ENCODE results near the gene TMEM51. TPM values are rescaled to one million over a fixed set of nuclear protein-coding genes. Genes with fewer than 3 reads are reported as not detected.

The TMEM51 gene
- total RNA-seq, 1 donor from 2014 or later: 4.7 TPM

- H3K27me3 ChIP-seq (ENCODE audit: control insufficient read depth in 3 of 3, insufficient read depth in 3 of 3, low read length in 3 of 3): peaks cover 0 to 2% (median 0%) of the 10 kb centered on the region in 3 donors
- no peaks in the 10 kb centered on the region for H3K9me3 ChIP-seq (ENCODE audit: control insufficient read depth in 3 of 3, low read length in 3 of 3)
- no peak overlapping the region for H3K4me3 ChIP-seq (ENCODE audit: low read length in 3 of 3)
- H3K27ac ChIP-seq (ENCODE audit: low read depth, low read length): no peak overlapping the region
- H3K36me3 ChIP-seq (ENCODE audit: control insufficient read depth in 3 of 3, insufficient read depth in 3 of 3, low read length in 3 of 3): no peaks in the 10 kb centered on the region
- H3K4me1 ChIP-seq (ENCODE audit: control insufficient read depth in 3 of 3, insufficient read depth in 3 of 3, low read length in 3 of 3): no peaks in the 10 kb centered on the region
- H3K9ac ChIP-seq (ENCODE audit: low read depth in 1 of 3, low read length in 3 of 3): no peak overlapping the region
Observed at GRCh38 chr1:15114884-15115283, 38.7 kb upstream of the TMEM51 start.

DNA sequence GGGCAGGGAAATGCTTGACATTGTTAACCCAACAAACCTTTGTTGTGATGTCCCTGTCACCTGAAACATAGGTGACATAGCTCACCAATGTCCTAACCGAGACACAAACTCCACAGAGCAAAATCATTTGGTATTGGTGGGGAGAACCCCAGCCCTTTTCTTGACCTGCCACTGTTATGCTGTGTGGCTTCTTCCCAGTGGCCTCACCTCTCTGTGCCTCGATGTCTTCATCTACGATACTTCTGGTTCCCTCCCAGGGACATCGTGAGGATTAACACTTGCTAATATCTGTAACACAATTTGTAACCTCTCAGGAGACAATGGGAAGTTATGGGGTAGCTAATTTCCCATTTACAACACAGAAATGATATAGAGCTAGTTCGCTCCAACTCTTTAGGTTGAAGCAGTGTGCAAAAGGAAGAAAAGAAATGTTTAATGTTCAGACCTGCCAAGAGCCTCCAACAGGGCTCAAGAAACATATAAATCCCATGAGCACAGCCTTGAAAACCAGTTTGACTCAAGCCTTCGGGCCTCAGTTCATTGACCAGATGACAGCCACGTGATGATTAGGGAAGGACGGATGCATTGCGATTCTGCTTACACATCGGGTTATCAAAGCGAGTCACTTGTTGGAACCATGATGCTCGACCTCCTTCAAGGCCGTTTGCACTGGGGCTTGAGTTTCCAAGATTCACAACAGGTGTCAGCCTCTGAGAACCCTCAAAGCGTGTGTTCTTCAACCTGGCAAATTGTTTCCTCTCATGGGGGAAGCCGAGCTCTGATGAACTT lies 37.8 kb upstream of the TMEM51 start:
- Histone ChIP-seq H3K9me3 (ENCODE audit: control insufficient read depth in 3 of 3, low read length in 3 of 3) (no peaks in the 10 kb centered on the region), H3K9ac (ENCODE audit: low read depth in 1 of 3, low read length in 3 of 3) (no peak overlapping the region), H3K27me3 (ENCODE audit: control insufficient read depth in 3 of 3, insufficient read depth in 3 of 3, low read length in 3 of 3) (peaks cover 0 to 2% (median 0%) of the 10 kb centered on the region in 3 donors), H3K4me3 (ENCODE audit: low read length in 3 of 3) (no peak overlapping the region), H3K27ac (ENCODE audit: low read depth, low read length) (no peak overlapping the region), H3K4me1 (ENCODE audit: control insufficient read depth in 3 of 3, insufficient read depth in 3 of 3, low read length in 3 of 3) (no peaks in the 10 kb centered on the region), H3K36me3 (ENCODE audit: control insufficient read depth in 3 of 3, insufficient read depth in 3 of 3, low read length in 3 of 3) (no peaks in the 10 kb centered on the region)

GRCh38 chr1:15116966-15117365 lies 36.6 kb upstream of the TMEM51 start:
- Histone ChIP-seq H3K9me3 (ENCODE audit: control insufficient read depth in 3 of 3, low read length in 3 of 3) (no peaks in the 10 kb centered on the region), H3K4me3 (ENCODE audit: low read length in 3 of 3) (no peak overlapping the region), H3K27me3 (ENCODE audit: control insufficient read depth in 3 of 3, insufficient read depth in 3 of 3, low read length in 3 of 3) (peaks cover 0 to 2% (median 0%) of the 10 kb centered on the region in 3 donors), H3K36me3 (ENCODE audit: control insufficient read depth in 3 of 3, insufficient read depth in 3 of 3, low read length in 3 of 3) (no peaks in the 10 kb centered on the region), H3K9ac (ENCODE audit: low read depth in 1 of 3, low read length in 3 of 3) (no peak overlapping the region), H3K27ac (ENCODE audit: low read depth, low read length) (no peak overlapping the region), H3K4me1 (ENCODE audit: control insufficient read depth in 3 of 3, insufficient read depth in 3 of 3, low read length in 3 of 3) (no peaks in the 10 kb centered on the region)

DNA sequence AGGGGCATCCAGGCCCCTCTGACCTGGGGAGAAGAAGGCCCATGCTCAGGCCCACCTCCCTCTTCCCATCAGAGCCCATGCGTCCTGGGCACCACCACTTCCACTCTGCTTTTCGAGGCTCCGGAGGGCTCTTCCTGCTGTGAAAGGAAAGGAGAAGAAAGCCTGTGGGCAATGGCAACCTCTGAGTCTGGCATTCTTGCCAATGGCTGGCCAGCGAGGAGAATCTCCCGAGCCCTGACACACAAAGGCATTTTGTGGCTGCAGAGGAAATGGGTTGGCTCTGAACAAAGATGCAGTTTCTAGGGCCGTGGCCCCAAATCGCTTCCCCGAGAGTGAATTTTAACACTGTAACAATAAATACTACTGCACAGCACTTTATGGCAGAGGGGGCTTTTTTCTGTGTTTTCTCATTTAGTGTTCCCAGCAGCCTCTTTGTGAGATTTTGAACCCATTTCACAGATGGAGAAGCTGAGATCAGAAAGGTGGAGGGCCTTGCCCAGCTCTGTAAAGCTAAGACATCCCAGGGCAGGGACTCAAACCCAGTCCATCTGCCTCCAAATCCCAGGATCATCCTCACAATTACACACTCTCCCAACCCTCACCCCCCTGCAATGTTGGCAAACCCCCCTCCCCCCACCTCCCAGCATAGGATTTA lies 35.7 kb upstream of the TMEM51 start:
- Histone ChIP-seq H3K36me3 (ENCODE audit: control insufficient read depth in 3 of 3, insufficient read depth in 3 of 3, low read length in 3 of 3) (no peaks in the 10 kb centered on the region), H3K27me3 (ENCODE audit: control insufficient read depth in 3 of 3, insufficient read depth in 3 of 3, low read length in 3 of 3) (peaks cover 0 to 2% (median 0%) of the 10 kb centered on the region in 3 donors), H3K27ac (ENCODE audit: low read depth, low read length) (no peak overlapping the region), H3K9me3 (ENCODE audit: control insufficient read depth in 3 of 3, low read length in 3 of 3) (no peaks in the 10 kb centered on the region), H3K4me1 (ENCODE audit: control insufficient read depth in 3 of 3, insufficient read depth in 3 of 3, low read length in 3 of 3) (no peaks in the 10 kb centered on the region), H3K9ac (ENCODE audit: low read depth in 1 of 3, low read length in 3 of 3) (no peak overlapping the region), H3K4me3 (ENCODE audit: low read length in 3 of 3) (no peak overlapping the region)

DNA sequence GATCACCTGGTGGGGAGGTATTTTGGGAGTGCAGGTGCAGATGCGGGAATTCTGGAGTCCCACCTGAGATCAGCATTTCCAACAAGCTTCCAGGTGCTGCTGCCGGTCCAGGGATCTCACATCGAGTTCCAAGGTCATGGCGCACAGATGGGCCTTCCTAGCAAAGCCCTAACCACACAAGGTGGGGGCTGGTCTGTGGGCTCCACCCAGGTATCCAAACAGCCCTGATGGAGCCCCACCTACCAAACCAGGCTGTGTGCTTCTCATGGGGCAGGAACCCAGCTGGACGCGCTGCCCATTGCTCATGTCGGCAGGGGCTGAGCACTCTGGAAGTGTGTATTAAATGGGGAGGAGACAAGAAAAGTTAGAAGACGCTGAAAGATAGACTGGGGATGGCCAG lies 35.0 kb upstream of the TMEM51 start:
- Histone ChIP-seq H3K9ac (ENCODE audit: low read depth in 1 of 3, low read length in 3 of 3) (no peak overlapping the region), H3K9me3 (ENCODE audit: control insufficient read depth in 3 of 3, low read length in 3 of 3) (no peaks in the 10 kb centered on the region), H3K4me3 (ENCODE audit: low read length in 3 of 3) (no peak overlapping the region), H3K27ac (ENCODE audit: low read depth, low read length) (no peak overlapping the region), H3K4me1 (ENCODE audit: control insufficient read depth in 3 of 3, insufficient read depth in 3 of 3, low read length in 3 of 3) (no peaks in the 10 kb centered on the region), H3K27me3 (ENCODE audit: control insufficient read depth in 3 of 3, insufficient read depth in 3 of 3, low read length in 3 of 3) (peaks cover 0 to 2% (median 0%) of the 10 kb centered on the region in 3 donors), H3K36me3 (ENCODE audit: control insufficient read depth in 3 of 3, insufficient read depth in 3 of 3, low read length in 3 of 3) (no peaks in the 10 kb centered on the region)

DNA sequence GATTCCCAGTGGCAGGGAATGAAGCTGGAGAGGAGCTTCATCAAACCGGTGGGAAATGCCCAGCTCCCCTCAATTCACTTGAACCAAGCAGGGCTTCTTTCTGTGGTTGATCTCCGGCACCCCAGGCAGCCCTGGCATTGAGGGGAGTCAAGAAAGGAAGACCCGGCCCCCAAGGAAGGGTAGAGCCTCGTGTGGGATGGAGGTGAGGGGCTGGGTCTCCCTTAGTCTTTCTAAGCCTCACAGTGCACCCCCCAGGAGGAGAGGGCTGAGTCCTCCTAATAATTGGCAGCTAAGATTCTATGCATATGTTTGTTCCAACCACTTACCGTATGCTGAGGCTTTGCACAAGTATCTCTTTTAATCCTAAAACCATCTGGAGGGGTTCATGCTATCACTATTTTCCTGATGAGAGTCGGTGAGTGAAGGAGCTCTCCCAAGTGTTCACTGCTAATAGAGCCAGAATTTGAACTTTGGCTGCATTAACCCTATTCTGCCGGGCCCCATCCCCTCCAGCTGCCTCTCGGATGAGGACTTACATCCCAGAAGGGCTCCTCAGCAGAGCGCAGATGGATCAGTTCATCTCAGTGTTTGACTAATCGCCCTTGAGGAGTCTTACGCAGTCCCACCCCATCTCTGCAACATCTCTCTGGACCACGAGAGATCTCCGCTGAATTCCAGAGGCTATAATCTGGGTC lies 33.1 kb upstream of the TMEM51 start:
- H3K4me1 ChIP-seq (ENCODE audit: control insufficient read depth in 3 of 3, insufficient read depth in 3 of 3, low read length in 3 of 3): no peaks in the 10 kb centered on the region

DNA sequence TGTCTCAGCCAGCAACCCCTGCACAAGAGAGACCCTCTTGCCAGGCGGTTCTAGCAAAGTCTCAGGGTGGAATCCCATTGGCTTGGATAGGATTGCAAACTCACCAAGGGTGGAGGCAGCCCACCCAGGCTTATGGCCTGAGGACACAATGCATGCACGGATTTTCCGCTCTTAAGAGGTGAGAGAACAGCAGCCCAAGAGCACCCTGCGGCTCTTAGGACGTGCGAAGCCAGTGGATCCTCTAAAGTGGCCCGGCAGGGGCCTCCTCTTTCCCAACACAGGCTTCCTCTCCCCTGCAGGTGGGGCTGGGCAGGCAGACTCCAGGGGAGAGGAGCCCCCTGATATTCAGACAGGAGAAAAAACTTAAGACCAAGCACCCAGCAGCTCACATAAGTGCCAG lies 31.2 kb upstream of the TMEM51 start:
- H3K9me3 ChIP-seq (ENCODE audit: control insufficient read depth in 3 of 3, low read length in 3 of 3): no peaks in the 10 kb centered on the region
- H3K4me3 ChIP-seq (ENCODE audit: low read length in 3 of 3): no peak overlapping the region
- H3K9ac ChIP-seq (ENCODE audit: low read depth in 1 of 3, low read length in 3 of 3): no peak overlapping the region
- H3K27ac ChIP-seq (ENCODE audit: low read depth, low read length): no peak overlapping the region
- H3K27me3 ChIP-seq (ENCODE audit: control insufficient read depth in 3 of 3, insufficient read depth in 3 of 3, low read length in 3 of 3): no peaks in the 10 kb centered on the region
- H3K36me3 ChIP-seq (ENCODE audit: control insufficient read depth in 3 of 3, insufficient read depth in 3 of 3, low read length in 3 of 3): no peaks in the 10 kb centered on the region
- H3K4me1 ChIP-seq (ENCODE audit: control insufficient read depth in 3 of 3, insufficient read depth in 3 of 3, low read length in 3 of 3): no peaks in the 10 kb centered on the region

More for the DNA sequence above, 33.1 kb upstream of the TMEM51 start:
- Histone ChIP-seq H3K36me3 (ENCODE audit: control insufficient read depth in 3 of 3, insufficient read depth in 3 of 3, low read length in 3 of 3) (no peaks in the 10 kb centered on the region), H3K9ac (ENCODE audit: low read depth in 1 of 3, low read length in 3 of 3) (no peak overlapping the region), H3K4me3 (ENCODE audit: low read length in 3 of 3) (no peak overlapping the region), H3K27ac (ENCODE audit: low read depth, low read length) (no peak overlapping the region), H3K27me3 (ENCODE audit: control insufficient read depth in 3 of 3, insufficient read depth in 3 of 3, low read length in 3 of 3) (no peaks in the 10 kb centered on the region), H3K9me3 (ENCODE audit: control insufficient read depth in 3 of 3, low read length in 3 of 3) (no peaks in the 10 kb centered on the region)

DNA sequence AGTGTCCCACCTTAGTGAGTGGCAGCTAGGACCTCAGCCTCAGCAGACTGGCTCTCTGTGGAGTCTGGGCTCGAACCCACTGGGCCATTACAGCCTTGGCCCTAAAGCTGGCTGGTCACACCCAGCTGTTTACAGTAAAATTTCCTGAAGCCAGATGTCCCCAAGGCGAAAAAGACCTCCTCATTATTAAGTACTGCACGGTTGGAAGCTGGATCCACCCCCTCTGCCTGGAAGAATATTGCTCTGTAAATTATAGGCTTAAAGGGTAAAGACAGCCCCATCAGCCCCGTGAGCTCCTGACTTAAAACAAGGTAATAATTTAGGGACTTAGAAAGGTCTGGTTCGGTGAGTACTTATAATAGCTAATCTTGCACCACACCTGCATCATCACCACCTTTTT lies 30.3 kb upstream of the TMEM51 start:
- Histone ChIP-seq H3K4me1 (ENCODE audit: control insufficient read depth in 3 of 3, insufficient read depth in 3 of 3, low read length in 3 of 3) (no peaks in the 10 kb centered on the region), H3K36me3 (ENCODE audit: control insufficient read depth in 3 of 3, insufficient read depth in 3 of 3, low read length in 3 of 3) (no peaks in the 10 kb centered on the region), H3K9ac (ENCODE audit: low read depth in 1 of 3, low read length in 3 of 3) (no peak overlapping the region), H3K27ac (ENCODE audit: low read depth, low read length) (no peak overlapping the region), H3K4me3 (ENCODE audit: low read length in 3 of 3) (no peak overlapping the region), H3K27me3 (ENCODE audit: control insufficient read depth in 3 of 3, insufficient read depth in 3 of 3, low read length in 3 of 3) (no peaks in the 10 kb centered on the region), H3K9me3 (ENCODE audit: control insufficient read depth in 3 of 3, low read length in 3 of 3) (no peaks in the 10 kb centered on the region)

DNA sequence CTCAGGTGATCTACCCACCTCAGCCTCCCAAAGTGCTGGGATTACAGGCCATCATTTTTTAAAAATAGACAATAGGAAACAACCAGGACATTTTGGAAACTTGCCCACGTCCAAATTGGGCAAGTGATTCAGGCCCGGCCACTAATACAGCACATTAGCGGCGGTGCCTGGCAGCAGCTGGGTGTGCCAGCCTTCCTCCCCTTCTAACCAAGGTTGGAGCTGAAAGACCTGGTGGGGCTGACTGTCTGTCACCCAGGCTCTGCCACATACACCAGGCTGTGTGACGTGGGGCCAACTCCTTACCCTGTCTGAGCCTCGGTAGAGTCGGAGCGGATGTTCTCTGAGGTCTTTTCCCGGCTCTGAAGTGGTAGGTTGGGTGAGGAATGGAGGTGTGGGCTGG lies 29.6 kb upstream of the TMEM51 start:
- no peak overlapping the region for H3K27ac ChIP-seq (ENCODE audit: low read depth, low read length)
- no peak overlapping the region for H3K9ac ChIP-seq (ENCODE audit: low read depth in 1 of 3, low read length in 3 of 3)
- no peaks in the 10 kb centered on the region for H3K9me3 ChIP-seq (ENCODE audit: control insufficient read depth in 3 of 3, low read length in 3 of 3)
- no peaks in the 10 kb centered on the region for H3K4me1 ChIP-seq (ENCODE audit: control insufficient read depth in 3 of 3, insufficient read depth in 3 of 3, low read length in 3 of 3)
- H3K4me3 ChIP-seq (ENCODE audit: low read length in 3 of 3): no peak overlapping the region
- no peaks in the 10 kb centered on the region for H3K27me3 ChIP-seq (ENCODE audit: control insufficient read depth in 3 of 3, insufficient read depth in 3 of 3, low read length in 3 of 3)
- H3K36me3 ChIP-seq (ENCODE audit: control insufficient read depth in 3 of 3, insufficient read depth in 3 of 3, low read length in 3 of 3): no peaks in the 10 kb centered on the region

Data from skeletal muscle tissue (tissue), 4 donors.